Vagina (tissue), 2 donors: Measurements from ENCODE around the gene GPRC5C. TPM values are rescaled to one million over a fixed set of nuclear protein-coding genes. Genes with fewer than 3 reads are reported as not detected.
"Not testable (repeated sequence)": the region's sequence is repeated elsewhere in the genome, so short reads cannot be mapped to it uniquely, and the experiment has no call there.

ENCODE experiments used
- DNase-seq, 2 donors: peaks; one replicate each; pipeline ENCODE4 v3.0.0-alpha.2; 2017; ENCODE audit errors: extremely low spot score in 2 of 2
- H3K27ac ChIP-seq: fragments of 200-600 bp; sonication (generic); one replicate; pipeline ENCODE4 v1.5.1; 2019
- H3K27me3 ChIP-seq: fragments of 200-600 bp; sonication (generic); one replicate; pipeline ENCODE4 v1.5.1; 2019
- H3K36me3 ChIP-seq, 2 donors: fragments of 200-600 bp; sonication (generic); one replicate each; pipeline ENCODE4 v1.5.1; 2017 to 2019
- H3K4me1 ChIP-seq: fragments of 200-600 bp; sonication (generic); one replicate; pipeline ENCODE4 v1.5.1; 2019
- H3K4me3 ChIP-seq, 2 donors: fragments of 200-600 bp; sonication (generic); 1 replicate in 1 of 2; 2 replicates in 1 of 2; pipeline ENCODE4 v1.5.1; 2016 to 2019
- H3K9me3 ChIP-seq: fragments of 200-600 bp; sonication (generic); one replicate; pipeline ENCODE4 v1.5.1; 2019
- CTCF ChIP-seq, 3 experiments: fragments of 450-650 bp in 2 of 3; fragments of 200-600 bp in 1 of 3; sonication (generic) in 1 of 3; IDR thresholded peaks; one replicate each; pipeline ENCODE4 v1.5.1; 2017 to 2019; ENCODE audit warnings: antibody characterized with exemption in 3 of 3, mild to moderate bottlenecking in 2 of 3, moderate library complexity in 2 of 3
- POLR2A ChIP-seq, 2 donors: fragments of 450-650 bp; IDR thresholded peaks; one replicate each; pipeline ENCODE4 v1.6.1; 2017; ENCODE audit warnings: antibody characterized with exemption in 2 of 2, mild to moderate bottlenecking in 2 of 2, moderate library complexity in 2 of 2
- POLR2AphosphoS5 ChIP-seq, 2 donors: sonication (generic); formaldehyde crosslinking; IDR thresholded peaks; one replicate each; pipeline ENCODE4 v1.9.0; 2017; ENCODE audit warnings: antibody characterized with exemption in 2 of 2, mild to moderate bottlenecking in 2 of 2, low read depth in 1 of 2; ENCODE audit not compliant: insufficient read depth in 1 of 2
- intact Hi-C: fragments of 100-400 bp; cut with DNase I; formaldehyde crosslinking; loops from one replicate; pipeline ENCODE4 v1.15.1; 2023
- total RNA-seq: library from RNA; depleted of rRNA; stranded (reverse); fragments of >200 nt; gene quantifications from one replicate; pipeline ENCODE4 v1.2.3, GENCODE V29; 2016

Gene GPRC5C
- total RNA-seq, 1 donor from 2014 or later = 27.5 TPM

GRCh38 chr17:74481621-74482020 is 49.7 kb downstream of the GPRC5C start:
- Histone ChIP-seq H3K27me3 (no peaks in the 10 kb centered on the region), H3K9me3 (no peaks in the 10 kb centered on the region), H3K4me1 (no peaks in the 10 kb centered on the region), H3K4me3 (no peak overlapping the region), H3K36me3 (no peaks in the 10 kb centered on the region), H3K27ac (no peak overlapping the region)
- DNase-seq = no peak
- TF ChIP-seq CTCF (IDR thresholded peaks at IDR 0.05) = no peak
- no peak for TF ChIP-seq POLR2A (IDR thresholded peaks at IDR 0.05)
- TF ChIP-seq POLR2AphosphoS5 (IDR thresholded peaks at IDR 0.05; ENCODE audit: insufficient read depth in 1 of 2, low read depth in 1 of 2) = no peak
- intact Hi-C loops = no loop called here

GRCh38 chr17:74484066-74484465 is 52.2 kb downstream of the GPRC5C start:
- intact Hi-C loops = no loop called here
- no peak overlapping the region for H3K27ac ChIP-seq
- H3K27me3 ChIP-seq = no peaks in the 10 kb centered on the region
- H3K4me3 ChIP-seq = no peak overlapping the region
- no peaks in the 10 kb centered on the region for H3K36me3 ChIP-seq
- no peaks in the 10 kb centered on the region for H3K9me3 ChIP-seq
- H3K4me1 ChIP-seq = no peaks in the 10 kb centered on the region
- no peak for DNase-seq
- TF ChIP-seq POLR2AphosphoS5 (IDR thresholded peaks at IDR 0.05; ENCODE audit: insufficient read depth in 1 of 2, low read depth in 1 of 2) (no peak), CTCF (IDR thresholded peaks at IDR 0.05) (no peak), POLR2A (IDR thresholded peaks at IDR 0.05) (no peak)

GRCh38 chr17:74485022-74485743 is 53.3 kb downstream of the GPRC5C start:
- TF ChIP-seq POLR2A (IDR thresholded peaks at IDR 0.05) (no peak), CTCF (IDR thresholded peaks at IDR 0.05) (no peak), POLR2AphosphoS5 (IDR thresholded peaks at IDR 0.05; ENCODE audit: insufficient read depth in 1 of 2, low read depth in 1 of 2) (no peak)
- H3K9me3 ChIP-seq = no peaks in the 10 kb centered on the region
- no peak overlapping the region for H3K4me3 ChIP-seq
- peak in 1 of 2 donors; percentile 9 for DNase-seq
- no peaks in the 10 kb centered on the region for H3K36me3 ChIP-seq
- H3K27me3 ChIP-seq = no peaks in the 10 kb centered on the region
- H3K4me1 ChIP-seq = no peaks in the 10 kb centered on the region
- intact Hi-C loops = no loop called here
- no peak overlapping the region for H3K27ac ChIP-seq

DNA sequence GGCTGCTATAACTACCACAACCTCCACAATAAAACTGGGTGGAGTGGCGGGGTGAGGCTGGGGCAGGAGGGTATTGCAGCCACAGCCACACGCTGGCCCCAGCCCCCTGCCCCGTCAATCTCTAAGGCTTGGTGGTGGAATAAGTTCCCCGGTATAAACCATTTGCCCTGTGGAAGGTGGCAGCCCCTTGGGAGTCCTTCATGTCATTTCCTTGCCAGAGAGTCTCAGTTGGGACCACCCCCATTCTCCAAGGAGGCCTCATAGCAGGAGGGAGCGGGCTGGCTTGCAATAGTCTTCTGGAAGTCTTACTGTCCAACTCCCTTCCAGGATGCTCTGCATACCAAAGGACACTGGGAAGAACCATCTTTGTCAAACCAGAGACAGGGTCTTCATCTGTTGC is 54.0 kb downstream of the GPRC5C start:
- Histone ChIP-seq H3K27me3 (no peaks in the 10 kb centered on the region), H3K27ac (no peak overlapping the region), H3K4me3 (no peak overlapping the region), H3K4me1 (no peaks in the 10 kb centered on the region), H3K36me3 (no peaks in the 10 kb centered on the region), H3K9me3 (no peaks in the 10 kb centered on the region)
- intact Hi-C loops = no loop called here
- DNase-seq = peak in 1 of 2 donors; percentile 74
- TF ChIP-seq POLR2AphosphoS5 (IDR thresholded peaks at IDR 0.05; ENCODE audit: insufficient read depth in 1 of 2, low read depth in 1 of 2) (no peak), POLR2A (IDR thresholded peaks at IDR 0.05) (no peak), CTCF (IDR thresholded peaks at IDR 0.05) (no peak)

DNA sequence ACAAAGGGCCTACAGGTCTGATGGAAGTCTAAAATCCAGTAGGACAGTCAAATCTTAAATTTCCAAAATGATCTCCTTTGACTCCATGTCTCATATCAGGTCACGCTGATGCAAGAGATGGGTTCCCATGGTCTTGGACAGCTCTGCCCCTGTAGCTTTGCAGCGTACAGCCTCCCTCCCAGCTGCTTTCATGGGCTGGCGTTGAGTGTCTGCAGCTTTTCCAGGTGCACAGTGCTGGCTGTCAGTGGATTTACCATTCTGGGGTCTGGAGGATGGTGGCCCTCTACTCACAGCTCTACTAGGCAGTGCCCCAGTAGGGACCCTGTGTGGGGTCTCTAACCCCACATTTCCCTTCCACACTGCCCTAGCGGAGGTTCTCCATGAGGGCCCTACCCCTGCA is 56.4 kb downstream of the GPRC5C start:
- H3K27ac ChIP-seq, H3K36me3 ChIP-seq, H3K4me1 ChIP-seq, H3K27me3 ChIP-seq, intact Hi-C loops, H3K9me3 ChIP-seq, H3K4me3 ChIP-seq: not testable (repeated sequence)
- peak; percentile 22 to 64 for DNase-seq
